Neural cell (in vitro differentiated cells): ENCODE measurements around the gene ZNF878. TPM values are rescaled to one million over a fixed set of nuclear protein-coding genes. Genes with fewer than 3 reads are reported as not detected.
"Not testable (repeated sequence)": the region's sequence is repeated elsewhere in the genome, so short reads cannot be mapped to it uniquely, and the experiment has no call there.

ENCODE experiments used
- H2AFZ ChIP-seq: fragments of 200-600, 300-800 bp; sonication (generic), shearing (Covaris generic); 2 replicates; pipeline ENCODE4 v1.6.0; 2014; ENCODE audit warnings: low read depth, mild to moderate bottlenecking, antibody characterized with exemption, low read length, moderate library complexity
- H3F3A ChIP-seq: fragments of 200-600 bp; shearing (Covaris generic); 2 replicates; pipeline ENCODE4 v1.6.1; 2016; ENCODE audit warnings: mild to moderate bottlenecking, moderate library complexity, mixed read lengths, antibody characterized with exemption, low read length; ENCODE audit not compliant: insufficient read depth, poor library complexity, severe bottlenecking
- H3K27ac ChIP-seq: fragments of 200-600, 300-800 bp; sonication (generic), shearing (Covaris generic); 2 replicates; pipeline ENCODE4 v1.5.1; 2014; ENCODE audit warnings: mild to moderate bottlenecking, low read length, moderate library complexity
- H3K27me3 ChIP-seq: fragments of 300-800, 200-600 bp; sonication (generic), shearing (Covaris generic); 2 replicates; pipeline ENCODE4 v1.6.0; 2014; ENCODE audit warnings: mild to moderate bottlenecking, low read depth, low read length, moderate library complexity; ENCODE audit not compliant: insufficient read depth
- H3K36me3 ChIP-seq: fragments of 300-800, 200-600 bp; sonication (generic), shearing (Covaris generic); 2 replicates; pipeline ENCODE4 v1.5.1; 2014; ENCODE audit warnings: mild to moderate bottlenecking, antibody characterized with exemption, low read length, moderate library complexity; ENCODE audit not compliant: insufficient read depth
- H3K4me2 ChIP-seq: fragments of 300-800, 200-600 bp; sonication (generic), shearing (Covaris generic); 2 replicates; pipeline ENCODE4 v1.6.0; 2014; ENCODE audit warnings: mild to moderate bottlenecking, low read length
- H3K4me3 ChIP-seq: fragments of 300-800, 200-600 bp; sonication (generic), shearing (Covaris generic); 2 replicates; pipeline ENCODE4 v1.5.1; 2014; ENCODE audit warnings: mild to moderate bottlenecking, low read length, moderate library complexity
- H3K79me2 ChIP-seq: fragments of 200-600 bp; shearing (Covaris generic); replicated peaks from 2 replicates; pipeline ENCODE4 v1.6.0; 2014; ENCODE audit warnings: mild to moderate bottlenecking, low read length, moderate library complexity; ENCODE audit not compliant: insufficient read depth
- H3K9ac ChIP-seq: fragments of 300-800, 200-600 bp; sonication (generic), shearing (Covaris generic); 2 replicates; pipeline ENCODE4 v1.6.1; 2016; ENCODE audit warnings: mild to moderate bottlenecking, low read length, mixed read lengths
- H3K9me2 ChIP-seq: fragments of 200-600 bp; shearing (Covaris generic); 2 replicates; pipeline ENCODE4 v1.6.1; 2016; ENCODE audit warnings: mild to moderate bottlenecking, low read length, mixed read lengths; ENCODE audit not compliant: insufficient read depth
- H3K9me3 ChIP-seq: fragments of 200-600, 300-800 bp; sonication (generic), shearing (Covaris generic); 2 replicates; pipeline ENCODE4 v1.6.1; 2016; ENCODE audit warnings: mild to moderate bottlenecking, mixed run types, low read length, moderate library complexity, mixed read lengths
- H4K20me1 ChIP-seq: fragments of 200-600 bp; shearing (Covaris generic); 2 replicates; pipeline ENCODE4 v1.6.1; 2016; ENCODE audit warnings: mild to moderate bottlenecking, mixed run types; ENCODE audit not compliant: insufficient read depth
- EP300 ChIP-seq: fragments of 450-650 bp; conservative IDR thresholded peaks from 2 replicates; pipeline ENCODE4 v1.6.1; 2014; ENCODE audit warnings: antibody characterized with exemption, mild to moderate bottlenecking, moderate library complexity; ENCODE audit not compliant: poor library complexity, severe bottlenecking
- EZH2 ChIP-seq: fragments of 200-600, 300-800 bp; shearing (Covaris generic), sonication (generic); IDR thresholded peaks from 2 replicates; pipeline ENCODE4 v1.6.1; 2014; ENCODE audit warnings: antibody characterized with exemption, low read length, borderline replicate concordance, mild to moderate bottlenecking; ENCODE audit not compliant: insufficient read depth, poor library complexity, severe bottlenecking
- MXI1 ChIP-seq: fragments of 450-650 bp; conservative IDR thresholded peaks from 2 replicates; pipeline ENCODE4 v1.6.1; 2014; ENCODE audit warnings: antibody characterized with exemption, mild to moderate bottlenecking; ENCODE audit not compliant: poor library complexity, severe bottlenecking
- POLR2AphosphoS5 ChIP-seq: IDR thresholded peaks from 2 replicates; pipeline ENCODE4 v1.6.1; 2012
- RAD21 ChIP-seq: fragments of 450-650 bp; conservative IDR thresholded peaks from 2 replicates; pipeline ENCODE4 v1.6.1; 2014; ENCODE audit warnings: antibody characterized with exemption, mild to moderate bottlenecking, moderate library complexity
- SMC3 ChIP-seq: fragments of 450-650 bp; conservative IDR thresholded peaks from 2 replicates; pipeline ENCODE4 v1.6.1; 2014; ENCODE audit warnings: antibody characterized with exemption, mild to moderate bottlenecking, moderate library complexity; ENCODE audit not compliant: poor library complexity
- TAF1 ChIP-seq: IDR thresholded peaks from 2 replicates; pipeline ENCODE4 v1.6.1; 2012; ENCODE audit warnings: low read depth
- polyA plus RNA-seq: library from polyadenylated mRNA; depleted of rRNA; stranded (reverse); fragments of >200 nt; gene quantifications from 2 replicates; pipeline ENCODE4 v1.2.3, GENCODE V29; 2014
- TF ChIP-seq, protein P1 (sequence below): IDR thresholded peaks from 2 replicates; pipeline ENCODE4 v1.6.1; 2012; ENCODE audit warnings: borderline replicate concordance
- TF ChIP-seq, protein P2 (sequence below): fragments of 450-650 bp; IDR thresholded peaks from 2 replicates; pipeline ENCODE4 v1.5.1; 2014; ENCODE audit warnings: antibody characterized with exemption, mild to moderate bottlenecking, moderate library complexity; ENCODE audit not compliant: poor library complexity, severe bottlenecking

ZNF878 gene
- polyA plus RNA-seq, 1 donor from 2014 or later, result 0.21 TPM

DNA sequence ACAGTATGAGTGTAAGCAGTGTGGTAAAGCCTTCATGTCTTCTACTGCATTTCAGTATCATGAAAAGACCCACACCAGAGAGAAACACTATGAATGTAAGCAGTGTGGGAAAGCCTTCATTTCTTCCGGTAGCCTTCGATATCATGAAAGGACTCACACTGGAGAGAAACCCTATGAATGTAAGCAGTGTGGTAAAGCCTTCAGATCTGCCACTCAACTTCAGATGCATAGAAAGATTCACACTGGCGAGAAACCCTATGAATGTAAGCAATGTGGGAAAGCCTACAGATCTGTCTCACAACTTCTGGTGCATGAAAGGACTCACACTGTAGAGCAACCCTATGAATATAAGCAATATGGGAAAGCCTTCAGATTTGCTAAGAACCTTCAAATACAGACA is 24.6 kb upstream of the ZNF878 start:
- no peak overlapping the region for H3K4me3 ChIP-seq
- no peak overlapping the region for H3K27ac ChIP-seq
- H2AFZ ChIP-seq, result no peak overlapping the region
- peaks cover 46% of the 10 kb centered on the region for H3K36me3 ChIP-seq
- no peaks in the 10 kb centered on the region for H3K9me2 ChIP-seq
- H3K27me3 ChIP-seq, result no peaks in the 10 kb centered on the region
- no peaks in the 10 kb centered on the region for H4K20me1 ChIP-seq
- H3K4me2 ChIP-seq, result no peak overlapping the region
- H3K9ac ChIP-seq, result no peak overlapping the region
- H3F3A ChIP-seq, result no peaks in the 10 kb centered on the region
- no peak for TF ChIP-seq EP300
- no peak for TF ChIP-seq MXI1
- TF ChIP-seq SMC3, result no peak
- TF ChIP-seq EZH2, result no peak
- TF ChIP-seq, protein P1, sequence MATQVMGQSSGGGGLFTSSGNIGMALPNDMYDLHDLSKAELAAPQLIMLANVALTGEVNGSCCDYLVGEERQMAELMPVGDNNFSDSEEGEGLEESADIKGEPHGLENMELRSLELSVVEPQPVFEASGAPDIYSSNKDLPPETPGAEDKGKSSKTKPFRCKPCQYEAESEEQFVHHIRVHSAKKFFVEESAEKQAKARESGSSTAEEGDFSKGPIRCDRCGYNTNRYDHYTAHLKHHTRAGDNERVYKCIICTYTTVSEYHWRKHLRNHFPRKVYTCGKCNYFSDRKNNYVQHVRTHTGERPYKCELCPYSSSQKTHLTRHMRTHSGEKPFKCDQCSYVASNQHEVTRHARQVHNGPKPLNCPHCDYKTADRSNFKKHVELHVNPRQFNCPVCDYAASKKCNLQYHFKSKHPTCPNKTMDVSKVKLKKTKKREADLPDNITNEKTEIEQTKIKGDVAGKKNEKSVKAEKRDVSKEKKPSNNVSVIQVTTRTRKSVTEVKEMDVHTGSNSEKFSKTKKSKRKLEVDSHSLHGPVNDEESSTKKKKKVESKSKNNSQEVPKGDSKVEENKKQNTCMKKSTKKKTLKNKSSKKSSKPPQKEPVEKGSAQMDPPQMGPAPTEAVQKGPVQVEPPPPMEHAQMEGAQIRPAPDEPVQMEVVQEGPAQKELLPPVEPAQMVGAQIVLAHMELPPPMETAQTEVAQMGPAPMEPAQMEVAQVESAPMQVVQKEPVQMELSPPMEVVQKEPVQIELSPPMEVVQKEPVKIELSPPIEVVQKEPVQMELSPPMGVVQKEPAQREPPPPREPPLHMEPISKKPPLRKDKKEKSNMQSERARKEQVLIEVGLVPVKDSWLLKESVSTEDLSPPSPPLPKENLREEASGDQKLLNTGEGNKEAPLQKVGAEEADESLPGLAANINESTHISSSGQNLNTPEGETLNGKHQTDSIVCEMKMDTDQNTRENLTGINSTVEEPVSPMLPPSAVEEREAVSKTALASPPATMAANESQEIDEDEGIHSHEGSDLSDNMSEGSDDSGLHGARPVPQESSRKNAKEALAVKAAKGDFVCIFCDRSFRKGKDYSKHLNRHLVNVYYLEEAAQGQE, result no peak
- H3K9me3 ChIP-seq, result peaks cover 45% of the 10 kb centered on the region
- peaks cover 10% of the 10 kb centered on the region for H3K79me2 ChIP-seq

DNA sequence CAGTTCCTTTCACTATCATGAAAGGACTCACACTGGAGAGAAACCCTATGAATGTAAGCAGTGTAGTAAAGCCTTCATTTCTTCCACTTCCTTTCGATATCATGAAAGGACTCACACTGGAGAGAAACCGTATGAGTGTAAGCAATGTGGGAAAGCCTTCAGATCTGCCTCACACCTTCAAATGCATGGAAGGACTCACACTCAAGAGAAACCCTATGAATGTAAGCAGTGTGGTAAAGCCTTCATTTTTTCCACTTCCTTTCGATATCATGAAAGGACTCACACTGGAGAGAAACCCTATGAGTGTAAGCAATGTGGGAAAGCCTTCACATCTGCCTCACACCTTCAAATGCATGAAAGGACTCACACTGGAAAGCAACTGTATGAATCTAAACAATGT is 23.6 kb upstream of the ZNF878 start:
- Histone ChIP-seq H3K79me2 (peaks cover 14% of the 10 kb centered on the region), H3K36me3 (peaks cover 46% of the 10 kb centered on the region), H3K9me3 (peaks cover 45% of the 10 kb centered on the region)
- not testable (repeated sequence) for H2AFZ ChIP-seq, H3K4me2 ChIP-seq, H3K9ac ChIP-seq, H3K4me3 ChIP-seq, H3K9me2 ChIP-seq, H4K20me1 ChIP-seq, H3K27me3 ChIP-seq, H3F3A ChIP-seq, H3K27ac ChIP-seq

DNA sequence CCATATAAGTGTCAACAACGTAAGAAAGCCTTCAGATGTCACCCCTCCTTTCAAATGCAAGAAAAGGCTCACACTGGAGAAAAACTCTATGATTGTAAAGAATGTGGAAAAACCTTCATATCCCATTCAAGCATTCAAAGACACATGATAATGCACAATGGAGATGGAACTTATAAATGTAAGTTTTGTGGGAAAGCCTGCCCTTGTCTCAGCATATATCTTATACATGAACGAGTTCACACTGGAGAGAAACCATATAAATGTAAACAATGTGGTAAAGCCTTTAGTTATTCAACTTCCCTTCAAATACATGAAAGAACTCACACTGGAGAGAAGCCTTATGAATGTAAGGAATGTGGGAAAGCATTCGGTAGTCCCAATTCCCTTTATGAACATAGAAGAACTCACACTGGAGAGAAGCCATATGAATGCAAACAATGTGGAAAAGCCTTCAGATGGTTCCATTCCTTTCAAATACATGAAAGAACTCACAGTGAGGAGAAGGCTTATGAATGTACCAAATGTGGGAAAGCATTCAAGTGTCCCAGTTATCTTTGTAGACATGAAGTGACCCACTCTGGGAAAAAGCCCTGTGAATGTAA is 22.9 kb upstream of the ZNF878 start:
- peaks cover 45% of the 10 kb centered on the region for H3K9me3 ChIP-seq
- H3K9ac ChIP-seq, result no peak overlapping the region
- TF ChIP-seq EZH2 (no peak), SMC3 (no peak), EP300 (no peak), MXI1 (no peak), POLR2AphosphoS5 (no peak), RAD21 (no peak), TAF1 (no peak)
- TF ChIP-seq, protein P2, sequence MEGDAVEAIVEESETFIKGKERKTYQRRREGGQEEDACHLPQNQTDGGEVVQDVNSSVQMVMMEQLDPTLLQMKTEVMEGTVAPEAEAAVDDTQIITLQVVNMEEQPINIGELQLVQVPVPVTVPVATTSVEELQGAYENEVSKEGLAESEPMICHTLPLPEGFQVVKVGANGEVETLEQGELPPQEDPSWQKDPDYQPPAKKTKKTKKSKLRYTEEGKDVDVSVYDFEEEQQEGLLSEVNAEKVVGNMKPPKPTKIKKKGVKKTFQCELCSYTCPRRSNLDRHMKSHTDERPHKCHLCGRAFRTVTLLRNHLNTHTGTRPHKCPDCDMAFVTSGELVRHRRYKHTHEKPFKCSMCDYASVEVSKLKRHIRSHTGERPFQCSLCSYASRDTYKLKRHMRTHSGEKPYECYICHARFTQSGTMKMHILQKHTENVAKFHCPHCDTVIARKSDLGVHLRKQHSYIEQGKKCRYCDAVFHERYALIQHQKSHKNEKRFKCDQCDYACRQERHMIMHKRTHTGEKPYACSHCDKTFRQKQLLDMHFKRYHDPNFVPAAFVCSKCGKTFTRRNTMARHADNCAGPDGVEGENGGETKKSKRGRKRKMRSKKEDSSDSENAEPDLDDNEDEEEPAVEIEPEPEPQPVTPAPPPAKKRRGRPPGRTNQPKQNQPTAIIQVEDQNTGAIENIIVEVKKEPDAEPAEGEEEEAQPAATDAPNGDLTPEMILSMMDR, result no peak
- TF ChIP-seq, protein P1, result no peak
- H3K4me3 ChIP-seq, result no peak overlapping the region
- H3K36me3 ChIP-seq, result peaks cover 43% of the 10 kb centered on the region
- H3K79me2 ChIP-seq, result peaks cover 19% of the 10 kb centered on the region
- H3K4me2 ChIP-seq, result no peak overlapping the region
- H4K20me1 ChIP-seq, result no peaks in the 10 kb centered on the region
- no peak overlapping the region for H3K27ac ChIP-seq
- no peaks in the 10 kb centered on the region for H3K9me2 ChIP-seq
- no peaks in the 10 kb centered on the region for H3F3A ChIP-seq
- no peak overlapping the region for H2AFZ ChIP-seq
- H3K27me3 ChIP-seq, result no peaks in the 10 kb centered on the region
